Vagina (tissue), 2 donors: ENCODE data around the gene DSTYK.

Source experiments
- CTCF ChIP-seq, 3 experiments: fragments of 450-650 bp in 2 of 3; fragments of 200-600 bp in 1 of 3; sonication (generic) in 1 of 3; IDR thresholded peaks; one replicate each; pipeline ENCODE4 v1.5.1; 2017 to 2019; ENCODE audit warnings: antibody characterized with exemption in 3 of 3, mild to moderate bottlenecking in 2 of 3, moderate library complexity in 2 of 3
- POLR2A ChIP-seq, 2 donors: fragments of 450-650 bp; IDR thresholded peaks; one replicate each; pipeline ENCODE4 v1.6.1; 2017; ENCODE audit warnings: antibody characterized with exemption in 2 of 2, mild to moderate bottlenecking in 2 of 2, moderate library complexity in 2 of 2

- TF ChIP-seq CTCF (IDR thresholded peaks at IDR 0.05) (no peak), POLR2A (IDR thresholded peaks at IDR 0.05) (no peak)
Measured at GRCh38 chr1:205127646-205128045, 83.9 kb downstream of the DSTYK start.
